Astrocyte of the hippocampus (primary cell): Measurements from ENCODE around the gene TRIM49.
"Not testable (repeated sequence)": the region's sequence is repeated elsewhere in the genome, so short reads cannot be mapped to it uniquely, and the experiment has no call there.

Experiments used
- DNase-seq: peaks from one replicate; pipeline ENCODE4 v3.0.0; 2011; ENCODE audit warnings: low read depth, low spot score

Gene TRIM49, protein sequence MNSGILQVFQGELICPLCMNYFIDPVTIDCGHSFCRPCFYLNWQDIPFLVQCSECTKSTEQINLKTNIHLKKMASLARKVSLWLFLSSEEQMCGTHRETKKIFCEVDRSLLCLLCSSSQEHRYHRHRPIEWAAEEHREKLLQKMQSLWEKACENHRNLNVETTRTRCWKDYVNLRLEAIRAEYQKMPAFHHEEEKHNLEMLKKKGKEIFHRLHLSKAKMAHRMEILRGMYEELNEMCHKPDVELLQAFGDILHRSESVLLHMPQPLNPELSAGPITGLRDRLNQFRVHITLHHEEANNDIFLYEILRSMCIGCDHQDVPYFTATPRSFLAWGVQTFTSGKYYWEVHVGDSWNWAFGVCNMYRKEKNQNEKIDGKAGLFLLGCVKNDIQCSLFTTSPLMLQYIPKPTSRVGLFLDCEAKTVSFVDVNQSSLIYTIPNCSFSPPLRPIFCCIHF

GRCh38 chr11:89808475-89808874 lies at the start of gene TRIM49:
TRIM49 (minus strand) TSS chr11:89808575; CDS start chr11:89804469, 4,106 bp downstream.
- not testable (repeated sequence) for DNase-seq

DNA sequence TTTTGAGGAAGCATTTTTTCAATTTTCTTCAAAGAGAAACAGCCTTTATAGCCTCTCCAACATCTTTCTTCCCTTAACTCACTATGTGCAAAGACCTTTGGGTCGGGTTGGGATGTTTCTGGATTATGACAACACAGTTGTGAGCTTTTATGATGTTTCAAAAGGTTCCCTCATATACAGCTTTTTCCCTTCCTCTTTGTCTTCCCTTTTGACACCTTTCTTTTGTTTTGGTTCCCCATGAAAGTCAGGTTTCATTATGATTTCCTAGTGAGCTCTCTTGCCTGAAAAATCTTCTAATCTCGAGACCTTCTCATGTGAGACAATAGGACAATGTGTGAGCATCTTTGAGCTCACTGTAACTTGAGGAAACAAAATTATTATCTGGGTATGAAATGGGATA lies 18.3 kb upstream of the TRIM49 start:
- not testable (repeated sequence) for DNase-seq

- DNase-seq = not testable (repeated sequence)
These were observed 11.6 kb upstream of the TRIM49 start for GRCh38 chr11:89820008-89820407.

GRCh38 chr11:89813535-89813934 lies 5.2 kb upstream of the TRIM49 start:
- not testable (repeated sequence) for DNase-seq

DNA sequence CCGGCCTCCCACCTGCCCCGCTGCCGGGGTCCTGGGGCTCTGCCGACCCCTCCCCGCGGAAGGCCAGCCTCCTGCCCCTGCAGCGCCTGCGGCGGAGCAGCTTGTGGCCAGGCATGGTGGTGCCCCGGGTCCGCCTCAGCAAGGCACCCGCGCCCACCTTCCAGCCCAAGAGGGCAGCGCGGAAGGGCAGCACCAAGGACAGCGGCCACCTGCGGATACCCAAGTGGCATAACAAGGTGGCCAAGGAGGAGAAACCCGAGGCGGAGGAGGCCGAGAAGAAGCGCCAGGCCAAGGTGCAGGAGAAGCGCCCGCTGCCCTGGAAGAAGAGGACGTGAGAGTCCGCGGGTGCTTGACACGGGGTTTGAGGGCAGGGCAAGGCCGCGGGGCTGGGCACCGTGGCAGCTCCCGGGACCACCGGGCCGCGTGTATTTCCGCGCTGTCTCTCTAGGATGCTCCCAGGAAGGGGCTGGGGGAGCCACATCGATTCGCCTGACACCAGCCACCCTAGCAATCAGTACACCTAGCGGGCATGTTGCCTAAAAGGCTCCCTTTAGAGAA lies 20.8 kb downstream of the TRIM49 start:
- not testable (repeated sequence) for DNase-seq

- DNase-seq = not testable (repeated sequence)
These were observed 22.6 kb downstream of the TRIM49 start for GRCh38 chr11:89785726-89786125.

DNA sequence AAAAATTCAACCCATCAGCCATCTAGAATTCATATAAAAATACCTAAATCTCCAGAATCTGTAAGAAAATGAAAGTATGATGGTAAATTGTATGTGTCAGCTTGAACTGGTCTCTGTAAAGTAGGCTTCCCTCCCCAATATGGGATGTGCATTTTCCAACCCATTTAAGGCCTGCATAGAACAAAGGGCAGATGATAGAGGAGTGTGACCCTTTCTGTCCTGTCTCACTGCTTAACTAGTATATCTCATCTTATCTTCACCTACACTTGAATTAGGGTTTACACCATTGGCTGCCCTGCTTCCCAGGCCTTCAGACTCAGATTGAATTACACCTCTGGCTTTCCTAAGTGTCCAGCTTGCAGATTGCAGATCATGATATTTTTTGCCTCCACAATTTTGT lies 57.6 kb downstream of the TRIM49 start:
- not testable (repeated sequence) for DNase-seq
